ENCODE results near the gene OSBPL8. TPM values are rescaled to one million over a fixed set of nuclear protein-coding genes. Genes with fewer than 3 reads are reported as not detected.

OSBPL8 gene
- total RNA-seq, 3 donors from 2014 or later (not counting 1 experiment from before 2014, with no cell fraction given), result 133 to 154 (median 138) TPM

- no peak for DNase-seq
- H3K27ac Mint-ChIP-seq, result no peak overlapping the region
- H3K4me3 Mint-ChIP-seq, result no peak overlapping the region
- H3K27ac ChIP-seq (ENCODE audit: low read length), result no peak overlapping the region
- peaks cover 0 to 6% of the 10 kb centered on the region in 2 donors for H3K9me3 Mint-ChIP-seq
- no peak overlapping the region for H3K4me3 ChIP-seq (ENCODE audit: low read length)
- no peaks in the 10 kb centered on the region for H3K9me3 ChIP-seq (ENCODE audit: control insufficient read depth, insufficient read depth, low read length)
- no peaks in the 10 kb centered on the region for H3K27me3 ChIP-seq (ENCODE audit: control insufficient read depth, insufficient read depth, low read length)
- H3K36me3 ChIP-seq (ENCODE audit: control insufficient read depth, insufficient read depth, low read length), result no peaks in the 10 kb centered on the region
- no peak for ATAC-seq
- H3K4me1 Mint-ChIP-seq, result peaks cover 6 to 7% of the 10 kb centered on the region in 2 donors
- no peaks in the 10 kb centered on the region for H3K36me3 Mint-ChIP-seq
- WGBS (ENCODE audit: insufficient coverage), result 90% methylated on average over 2 of the region's 3 CpGs
- no peaks in the 10 kb centered on the region for H3K27me3 Mint-ChIP-seq (ENCODE audit: low read depth in 2 of 2)
- no peaks in the 10 kb centered on the region for H3K4me1 ChIP-seq (ENCODE audit: control insufficient read depth, insufficient read depth, low read length)
- intact Hi-C loops (cut with micrococcal nuclease), result no loop called here
- no peak for TF ChIP-seq CTCF (IDR thresholded peaks at IDR 0.05)
Measured at GRCh38 chr12:76571256-76571655, 11.7 kb upstream of the OSBPL8 start.

- Histone ChIP-seq H3K4me3 (ENCODE audit: low read length) (no peak overlapping the region), H3K36me3 (ENCODE audit: control insufficient read depth, insufficient read depth, low read length) (no peaks in the 10 kb centered on the region), H3K27ac (ENCODE audit: low read length) (no peak overlapping the region), H3K9me3 (ENCODE audit: control insufficient read depth, insufficient read depth, low read length) (no peaks in the 10 kb centered on the region), H3K4me1 (ENCODE audit: control insufficient read depth, insufficient read depth, low read length) (no peaks in the 10 kb centered on the region), H3K27me3 (ENCODE audit: control insufficient read depth, insufficient read depth, low read length) (no peaks in the 10 kb centered on the region)
- peaks cover 0 to 6% of the 10 kb centered on the region in 2 donors for H3K9me3 Mint-ChIP-seq
- no peaks in the 10 kb centered on the region for H3K36me3 Mint-ChIP-seq
- TF ChIP-seq CTCF (IDR thresholded peaks at IDR 0.05), result no peak
- H3K27ac Mint-ChIP-seq, result no peak overlapping the region
- 50% methylated on average over 4 of the region's 4 CpGs for WGBS (ENCODE audit: insufficient coverage)
- peaks cover 6 to 7% of the 10 kb centered on the region in 2 donors for H3K4me1 Mint-ChIP-seq
- no peak overlapping the region for H3K4me3 Mint-ChIP-seq
- ATAC-seq (peak in 2 of 3 donors; percentile 42 to 63), DNase-seq (peak in 1 of 2 donors; percentile 40)
- intact Hi-C loops (cut with micrococcal nuclease), result no loop called here
- no peaks in the 10 kb centered on the region for H3K27me3 Mint-ChIP-seq (ENCODE audit: low read depth in 2 of 2)
Measured at GRCh38 chr12:76569685-76570604, 10.4 kb upstream of the OSBPL8 start.

- DNase-seq (no peak), ATAC-seq (no peak)
- WGBS (ENCODE audit: insufficient coverage), result 79% methylated on average over 2 of the region's 3 CpGs
- TF ChIP-seq CTCF (IDR thresholded peaks at IDR 0.05), result no peak
- H3K9me3 ChIP-seq (ENCODE audit: control insufficient read depth, insufficient read depth, low read length), result no peaks in the 10 kb centered on the region
- no peak overlapping the region for H3K4me3 ChIP-seq (ENCODE audit: low read length)
- H3K36me3 Mint-ChIP-seq, result no peaks in the 10 kb centered on the region
- no peaks in the 10 kb centered on the region for H3K9me3 Mint-ChIP-seq
- H3K4me1 ChIP-seq (ENCODE audit: control insufficient read depth, insufficient read depth, low read length), result no peaks in the 10 kb centered on the region
- no peaks in the 10 kb centered on the region for H3K36me3 ChIP-seq (ENCODE audit: control insufficient read depth, insufficient read depth, low read length)
- H3K27ac ChIP-seq (ENCODE audit: low read length), result no peak overlapping the region
- H3K27me3 Mint-ChIP-seq (ENCODE audit: low read depth in 2 of 2), result no peaks in the 10 kb centered on the region
- H3K4me1 Mint-ChIP-seq, result peaks cover 6 to 7% of the 10 kb centered on the region in 2 donors
- intact Hi-C loops (cut with micrococcal nuclease), result no loop called here
- no peak overlapping the region for H3K4me3 Mint-ChIP-seq
- H3K27ac Mint-ChIP-seq, result no peak overlapping the region
- no peaks in the 10 kb centered on the region for H3K27me3 ChIP-seq (ENCODE audit: control insufficient read depth, insufficient read depth, low read length)
Measured at GRCh38 chr12:76568888-76569551, 9.4 kb upstream of the OSBPL8 start.

All from natural killer cell (primary cell).